Mesothelial cell of epicardium (in vitro differentiated cells): ENCODE measurements around the gene NOB1. TPM values are rescaled to one million over a fixed set of nuclear protein-coding genes. Genes with fewer than 3 reads are reported as not detected.

Source experiments
- DNase-seq, 2 experiments: peaks; one replicate each; pipeline ENCODE4 v3.0.0; 2021; ENCODE audit warnings: low spot score in 2 of 2; ENCODE audit not compliant: unreplicated experiment in 2 of 2
- H3K27ac Mint-ChIP-seq: 2 replicates; pipeline ENCODE4 v1.8.0; 2021; ENCODE audit warnings: mixed read lengths
- H3K27me3 Mint-ChIP-seq: 2 replicates; pipeline ENCODE4 v1.8.0; 2021; ENCODE audit warnings: low read depth, mixed read lengths
- H3K36me3 Mint-ChIP-seq: 2 replicates; pipeline ENCODE4 v1.8.0; 2021; ENCODE audit warnings: mixed read lengths
- H3K4me1 Mint-ChIP-seq: 2 replicates; pipeline ENCODE4 v1.8.0; 2021; ENCODE audit warnings: mixed read lengths
- H3K4me3 Mint-ChIP-seq: 2 replicates; pipeline ENCODE4 v1.8.0; 2021; ENCODE audit warnings: mild to moderate bottlenecking, moderate library complexity, mixed read lengths
- H3K9me3 Mint-ChIP-seq: 2 replicates; pipeline ENCODE4 v1.8.0; 2021; ENCODE audit warnings: mixed read lengths
- total RNA-seq: library from RNA; stranded (reverse); gene quantifications from 3 replicates; pipeline ENCODE4 v1.2.1, GENCODE V29; 2021
- TF ChIP-seq, protein P1 (sequence below): fragments of 200-600 bp; sonication (generic); IDR thresholded peaks from one replicate; pipeline ENCODE4 v1.5.0; 2021; ENCODE audit warnings: antibody characterized with exemption; ENCODE audit not compliant: unreplicated experiment

Gene NOB1
- total RNA-seq, 1 donor from 2014 or later, result 52.9 TPM

DNA sequence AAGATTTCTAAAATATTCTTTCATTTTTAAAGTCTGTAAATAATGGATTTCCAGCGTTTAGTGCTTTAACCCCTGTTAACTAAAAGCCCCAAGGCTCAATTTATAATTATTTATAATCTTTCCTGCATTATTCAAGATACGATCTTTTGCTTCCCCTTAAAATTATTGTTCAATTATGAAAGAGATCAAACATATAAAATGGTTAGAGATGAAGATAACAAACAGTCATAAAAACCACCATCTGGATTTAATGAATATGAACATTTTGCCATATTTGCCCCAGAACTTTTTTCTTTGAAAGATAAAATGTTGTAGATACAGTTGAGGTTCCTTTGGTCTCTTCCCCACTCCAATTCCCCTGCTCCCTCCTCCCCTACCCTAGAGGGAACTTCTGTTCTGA, 25.0 kb upstream of the NOB1 start:
- H3K27ac Mint-ChIP-seq, result peak overlapping the region; percentile 86
- H3K4me3 Mint-ChIP-seq, result no peak overlapping the region
- peaks cover 15% of the 10 kb centered on the region for H3K36me3 Mint-ChIP-seq
- H3K27me3 Mint-ChIP-seq, result no peaks in the 10 kb centered on the region
- H3K4me1 Mint-ChIP-seq, result peaks cover 10% of the 10 kb centered on the region
- H3K9me3 Mint-ChIP-seq, result peaks cover 15% of the 10 kb centered on the region
- TF ChIP-seq, protein P1, sequence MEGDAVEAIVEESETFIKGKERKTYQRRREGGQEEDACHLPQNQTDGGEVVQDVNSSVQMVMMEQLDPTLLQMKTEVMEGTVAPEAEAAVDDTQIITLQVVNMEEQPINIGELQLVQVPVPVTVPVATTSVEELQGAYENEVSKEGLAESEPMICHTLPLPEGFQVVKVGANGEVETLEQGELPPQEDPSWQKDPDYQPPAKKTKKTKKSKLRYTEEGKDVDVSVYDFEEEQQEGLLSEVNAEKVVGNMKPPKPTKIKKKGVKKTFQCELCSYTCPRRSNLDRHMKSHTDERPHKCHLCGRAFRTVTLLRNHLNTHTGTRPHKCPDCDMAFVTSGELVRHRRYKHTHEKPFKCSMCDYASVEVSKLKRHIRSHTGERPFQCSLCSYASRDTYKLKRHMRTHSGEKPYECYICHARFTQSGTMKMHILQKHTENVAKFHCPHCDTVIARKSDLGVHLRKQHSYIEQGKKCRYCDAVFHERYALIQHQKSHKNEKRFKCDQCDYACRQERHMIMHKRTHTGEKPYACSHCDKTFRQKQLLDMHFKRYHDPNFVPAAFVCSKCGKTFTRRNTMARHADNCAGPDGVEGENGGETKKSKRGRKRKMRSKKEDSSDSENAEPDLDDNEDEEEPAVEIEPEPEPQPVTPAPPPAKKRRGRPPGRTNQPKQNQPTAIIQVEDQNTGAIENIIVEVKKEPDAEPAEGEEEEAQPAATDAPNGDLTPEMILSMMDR, result no peak
- no peak for DNase-seq

- Mint-ChIP-seq H3K36me3 (peaks cover 10% of the 10 kb centered on the region), H3K4me1 (peaks cover 14% of the 10 kb centered on the region), H3K27ac (no peak overlapping the region), H3K27me3 (no peaks in the 10 kb centered on the region), H3K9me3 (peaks cover 18% of the 10 kb centered on the region), H3K4me3 (no peak overlapping the region)
- DNase-seq, result no peak
- TF ChIP-seq, protein P1, result no peak
These were observed 20.8 kb upstream of the NOB1 start for GRCh38 chr16:69775563-69775962.

GRCh38 chr16:69773260-69773947, 18.7 kb upstream of the NOB1 start:
- peaks cover 7% of the 10 kb centered on the region for H3K4me1 Mint-ChIP-seq
- TF ChIP-seq, protein P1, result no peak

GRCh38 chr16:69771651-69771967, 16.9 kb upstream of the NOB1 start:
- Mint-ChIP-seq H3K36me3 (peaks cover 10% of the 10 kb centered on the region), H3K4me3 (no peak overlapping the region), H3K27ac (no peak overlapping the region), H3K4me1 (peaks cover 7% of the 10 kb centered on the region), H3K27me3 (no peaks in the 10 kb centered on the region), H3K9me3 (peaks cover 26% of the 10 kb centered on the region)
- TF ChIP-seq, protein P1, result no peak
- DNase-seq, result no peak

More at GRCh38 chr16:69773260-69773947, 18.7 kb upstream of the NOB1 start:
- no peak overlapping the region for H3K27ac Mint-ChIP-seq
- H3K36me3 Mint-ChIP-seq, result peaks cover 10% of the 10 kb centered on the region
- peaks cover 18% of the 10 kb centered on the region for H3K9me3 Mint-ChIP-seq
- H3K4me3 Mint-ChIP-seq, result no peak overlapping the region
- no peak for DNase-seq
- H3K27me3 Mint-ChIP-seq, result no peaks in the 10 kb centered on the region

GRCh38 chr16:69769404-69769803, 14.7 kb upstream of the NOB1 start:
- Mint-ChIP-seq H3K36me3 (peaks cover 8% of the 10 kb centered on the region), H3K27ac (no peak overlapping the region), H3K27me3 (no peaks in the 10 kb centered on the region), H3K9me3 (peaks cover 8% of the 10 kb centered on the region), H3K4me1 (peaks cover 7% of the 10 kb centered on the region), H3K4me3 (no peak overlapping the region)
- TF ChIP-seq, protein P1, result no peak
- no peak for DNase-seq

GRCh38 chr16:69768666-69769065, 13.9 kb upstream of the NOB1 start:
- Mint-ChIP-seq H3K9me3 (peaks cover 8% of the 10 kb centered on the region), H3K36me3 (peaks cover 8% of the 10 kb centered on the region), H3K4me1 (peaks cover 9% of the 10 kb centered on the region), H3K27ac (no peak overlapping the region), H3K27me3 (no peaks in the 10 kb centered on the region), H3K4me3 (no peak overlapping the region)
- no peak for DNase-seq
- TF ChIP-seq, protein P1, result no peak
